Stimulated activated effector memory CD8-positive, alpha-beta T cell treated with anti-CD3 and anti-CD28 coated beads, Interleukin-12 subunit alpha, Interleukin-12 subunit beta, amount 100 ng/mL, for 72 hours (primary cell): ENCODE data around the gene CALY.
"Not testable (repeated sequence)": the region's sequence is repeated elsewhere in the genome, so short reads cannot be mapped to it uniquely, and the experiment has no call there.

Source experiments
- ATAC-seq: fragments of 150-1000 bp; cut with Tn5 transposase; 2 replicates; pipeline ENCODE4 v1.10.0; 2021
- DNase-seq, 2 donors: peaks; one replicate each; pipeline ENCODE4 v3.0.0; 2021 to 2022; ENCODE audit warnings: low spot score in 2 of 2
- H3K27ac Mint-ChIP-seq: one replicate; pipeline ENCODE4 v1.8.0; 2022; ENCODE audit warnings: mild to moderate bottlenecking, mixed read lengths
- H3K36me3 Mint-ChIP-seq: one replicate; pipeline ENCODE4 v1.8.0; 2022; ENCODE audit warnings: mild to moderate bottlenecking, mixed read lengths
- H3K4me1 Mint-ChIP-seq: one replicate; pipeline ENCODE4 v1.8.0; 2022; ENCODE audit warnings: mixed read lengths
- H3K4me3 Mint-ChIP-seq: one replicate; pipeline ENCODE4 v1.8.0; 2022; ENCODE audit warnings: mild to moderate bottlenecking, mixed read lengths
- H3K9me3 Mint-ChIP-seq: one replicate; pipeline ENCODE4 v1.8.0; 2022; ENCODE audit warnings: mixed read lengths

The CALY gene, protein sequence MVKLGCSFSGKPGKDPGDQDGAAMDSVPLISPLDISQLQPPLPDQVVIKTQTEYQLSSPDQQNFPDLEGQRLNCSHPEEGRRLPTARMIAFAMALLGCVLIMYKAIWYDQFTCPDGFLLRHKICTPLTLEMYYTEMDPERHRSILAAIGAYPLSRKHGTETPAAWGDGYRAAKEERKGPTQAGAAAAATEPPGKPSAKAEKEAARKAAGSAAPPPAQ

DNA sequence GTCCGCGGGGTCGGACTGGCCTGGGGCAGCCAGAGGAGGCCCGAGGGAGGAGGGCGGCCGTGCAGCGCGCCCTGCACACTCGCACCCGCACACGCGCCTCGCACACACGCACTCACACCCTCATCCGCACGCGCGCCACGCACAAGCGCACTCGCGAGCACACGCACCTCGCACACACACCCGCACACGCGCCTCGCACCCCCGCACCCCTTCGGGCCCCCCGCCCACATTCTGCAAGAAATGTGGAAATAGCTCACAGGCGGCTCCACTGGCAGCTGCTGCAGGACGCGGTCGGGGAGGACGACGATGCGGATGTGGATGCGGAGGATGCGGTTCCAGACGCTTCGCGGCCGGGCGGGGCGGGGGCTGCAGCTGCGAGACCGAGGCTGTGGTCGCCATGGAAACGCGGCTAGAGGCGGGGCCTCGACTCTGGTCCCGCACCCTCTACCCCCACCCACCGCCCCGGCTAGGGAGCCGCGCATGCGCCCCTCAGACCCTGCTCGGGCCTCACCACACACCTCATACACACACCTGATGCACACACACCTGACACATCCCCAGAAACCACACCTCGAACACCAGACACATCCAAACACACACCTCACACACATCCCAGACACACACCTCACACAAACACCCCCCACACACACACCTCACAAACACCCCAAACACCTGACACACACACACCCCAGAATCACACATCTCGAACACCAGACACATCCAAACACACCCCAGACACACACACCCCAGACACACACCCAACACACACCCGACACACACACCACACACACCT is at the start of gene CALY:
Gene CALY (minus strand): TSS at position 320 of the 793 bp plus-strand sequence. CDS start 7,907 bp downstream, outside the sequence.
- no peaks in the 10 kb centered on the region for H3K9me3 Mint-ChIP-seq
- H3K36me3 Mint-ChIP-seq = no peaks in the 10 kb centered on the region
- H3K4me1 Mint-ChIP-seq = peaks cover 7% of the 10 kb centered on the region
- DNase-seq (peak; percentile 34 to 72), ATAC-seq (peak; percentile 48)
- H3K4me3 Mint-ChIP-seq = no peak within 1 kb of the TSS
- H3K27ac Mint-ChIP-seq = no peak within 1 kb of the TSS

DNA sequence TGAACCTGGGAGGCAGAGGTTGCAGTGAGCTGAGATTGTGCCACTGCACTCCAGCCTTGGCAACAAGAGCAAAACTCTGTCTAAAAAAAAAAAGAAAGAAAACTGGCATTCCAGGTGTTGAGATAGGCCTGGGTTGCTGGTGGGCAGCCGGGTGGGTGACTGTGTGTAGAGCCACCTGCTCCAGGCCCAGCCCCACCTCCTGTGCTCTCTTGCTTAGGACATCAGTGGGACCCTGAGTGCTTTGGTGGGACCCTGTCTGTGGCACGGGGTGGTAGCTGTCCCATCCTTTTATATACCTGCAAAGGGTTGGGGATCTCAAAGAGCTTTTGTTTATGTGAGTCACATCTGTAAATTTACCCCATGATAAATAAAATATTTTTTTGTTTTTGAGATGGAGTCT is 48.5 kb upstream of the CALY start:
- no peak overlapping the region for H3K4me3 Mint-ChIP-seq
- no peak for DNase-seq
- H3K36me3 Mint-ChIP-seq = peaks cover 5% of the 10 kb centered on the region
- no peak for ATAC-seq
- no peaks in the 10 kb centered on the region for H3K9me3 Mint-ChIP-seq
- no peak overlapping the region for H3K27ac Mint-ChIP-seq
- peaks cover 17% of the 10 kb centered on the region for H3K4me1 Mint-ChIP-seq

DNA sequence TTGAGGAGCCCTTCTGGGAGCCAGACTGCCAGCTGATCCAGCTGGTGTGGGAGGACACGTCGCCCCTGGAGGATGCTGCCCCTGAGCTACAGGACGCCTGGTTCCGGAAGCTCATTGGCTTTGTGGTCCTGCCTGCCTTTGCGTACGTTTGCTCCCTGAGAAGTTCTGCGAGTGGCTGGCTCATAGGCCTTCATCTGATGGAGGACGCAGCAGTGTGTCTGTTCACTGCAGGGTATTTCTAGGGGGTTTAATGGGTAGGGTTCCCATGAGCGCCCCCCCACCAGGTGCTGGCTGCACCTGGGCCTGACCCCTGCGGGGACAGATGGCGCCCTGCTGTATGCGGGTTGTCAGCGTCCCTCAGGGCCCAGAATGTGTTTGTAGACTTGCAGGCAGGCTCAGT is 47.4 kb upstream of the CALY start:
- no peaks in the 10 kb centered on the region for H3K9me3 Mint-ChIP-seq
- no peak for ATAC-seq
- H3K4me3 Mint-ChIP-seq = no peak overlapping the region
- H3K27ac Mint-ChIP-seq = no peak overlapping the region
- H3K4me1 Mint-ChIP-seq = peaks cover 11% of the 10 kb centered on the region
- no peak for DNase-seq
- H3K36me3 Mint-ChIP-seq = peaks cover 5% of the 10 kb centered on the region

DNA sequence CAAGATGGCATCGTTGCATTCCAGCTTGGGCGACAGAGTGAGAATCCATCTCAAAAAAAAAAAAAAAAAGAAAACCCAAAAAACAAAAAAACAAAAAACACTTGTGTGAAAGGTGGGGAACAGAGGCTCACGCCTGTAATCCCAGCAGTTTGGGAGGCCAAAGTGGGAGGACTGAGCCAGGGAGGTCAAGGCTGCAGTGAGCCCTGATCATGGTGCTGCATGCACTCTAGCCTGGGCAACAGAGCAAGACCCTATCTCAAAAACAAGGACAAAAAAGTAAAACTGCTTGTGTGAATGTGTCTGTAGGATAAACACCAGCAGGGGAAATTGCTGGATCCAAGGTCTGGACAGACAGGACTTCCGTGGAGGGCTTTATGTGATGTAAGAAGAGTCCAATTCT is 46.9 kb upstream of the CALY start:
- H3K9me3 Mint-ChIP-seq = no peaks in the 10 kb centered on the region
- peaks cover 5% of the 10 kb centered on the region for H3K36me3 Mint-ChIP-seq

DNA sequence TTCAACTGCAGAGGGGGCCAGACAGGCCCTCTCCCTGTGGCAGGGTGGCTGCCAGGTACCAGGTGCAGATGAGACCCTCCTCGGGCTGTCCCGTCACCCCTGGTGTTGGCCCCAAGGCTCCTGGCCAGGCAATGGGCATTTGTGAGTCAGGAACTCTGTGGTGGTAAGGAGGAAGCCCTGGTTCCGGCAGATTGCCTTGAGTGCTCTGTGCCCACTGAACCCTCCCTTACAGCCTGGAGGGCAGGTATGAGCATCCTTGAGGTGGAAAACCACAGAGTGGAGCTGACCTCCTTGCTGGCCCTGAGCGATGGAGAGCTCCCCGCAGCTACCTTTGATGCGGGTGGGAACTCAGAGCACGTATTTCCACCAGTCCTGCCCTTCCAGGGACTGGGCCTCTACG is 44.3 kb upstream of the CALY start:
- H3K27ac Mint-ChIP-seq = no peak overlapping the region
- no peaks in the 10 kb centered on the region for H3K9me3 Mint-ChIP-seq
- ATAC-seq (no peak), DNase-seq (no peak)
- peaks cover 9% of the 10 kb centered on the region for H3K4me1 Mint-ChIP-seq
- H3K4me3 Mint-ChIP-seq = peak overlapping the region; percentile 69
- peaks cover 5% of the 10 kb centered on the region for H3K36me3 Mint-ChIP-seq

More for the DNA sequence above, 46.9 kb upstream of the CALY start:
- DNase-seq = no peak
- Mint-ChIP-seq H3K27ac (no peak overlapping the region), H3K4me3 (no peak overlapping the region), H3K4me1 (peaks cover 6% of the 10 kb centered on the region)
- no peak for ATAC-seq

DNA sequence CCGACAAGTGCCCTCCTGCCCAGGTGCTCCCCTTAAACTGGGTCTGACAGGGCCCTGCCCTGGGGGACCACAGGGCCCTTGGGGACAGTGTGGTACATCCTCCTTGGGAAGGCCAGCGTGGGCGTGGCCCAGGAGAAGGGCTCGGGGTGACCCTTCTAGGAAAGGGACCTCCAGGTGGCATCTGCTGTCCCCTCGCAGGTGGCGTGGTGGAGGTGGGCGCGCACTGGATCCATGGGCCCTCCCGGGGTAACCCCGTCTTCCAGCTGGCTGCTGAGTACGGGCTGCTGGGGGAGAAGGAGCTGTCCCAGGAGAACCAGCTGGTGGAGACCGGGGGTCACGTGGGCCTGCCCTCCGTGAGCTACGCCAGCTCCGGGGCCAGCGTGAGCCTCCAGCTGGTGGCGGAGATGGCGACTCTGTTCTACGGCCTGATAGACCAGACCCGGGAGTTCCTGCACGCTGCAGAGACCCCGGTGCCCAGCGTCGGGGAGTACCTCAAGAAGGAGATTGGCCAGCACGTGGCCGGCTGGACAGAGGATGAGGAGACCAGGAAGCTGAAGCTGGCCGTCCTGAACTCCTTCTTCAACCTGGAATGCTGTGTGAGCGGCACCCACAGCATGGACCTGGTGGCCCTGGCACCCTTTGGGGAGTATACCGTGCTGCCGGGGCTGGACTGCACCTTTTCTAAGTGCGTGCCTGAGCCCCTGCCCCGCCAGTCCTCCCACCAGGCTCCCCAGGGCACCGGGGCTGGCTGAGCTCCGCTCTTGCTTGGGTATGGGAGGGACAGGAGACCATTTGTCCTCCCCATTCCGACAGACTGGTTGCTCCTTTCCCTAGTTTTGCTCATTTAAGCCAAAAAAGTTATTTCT is 43.3 kb upstream of the CALY start:
- Mint-ChIP-seq H3K27ac (no peak overlapping the region), H3K4me3 (peak overlapping the region; percentile 69), H3K4me1 (peaks cover 9% of the 10 kb centered on the region), H3K36me3 (peaks cover 5% of the 10 kb centered on the region), H3K9me3 (no peaks in the 10 kb centered on the region)
- DNase-seq (no peak), ATAC-seq (no peak)

DNA sequence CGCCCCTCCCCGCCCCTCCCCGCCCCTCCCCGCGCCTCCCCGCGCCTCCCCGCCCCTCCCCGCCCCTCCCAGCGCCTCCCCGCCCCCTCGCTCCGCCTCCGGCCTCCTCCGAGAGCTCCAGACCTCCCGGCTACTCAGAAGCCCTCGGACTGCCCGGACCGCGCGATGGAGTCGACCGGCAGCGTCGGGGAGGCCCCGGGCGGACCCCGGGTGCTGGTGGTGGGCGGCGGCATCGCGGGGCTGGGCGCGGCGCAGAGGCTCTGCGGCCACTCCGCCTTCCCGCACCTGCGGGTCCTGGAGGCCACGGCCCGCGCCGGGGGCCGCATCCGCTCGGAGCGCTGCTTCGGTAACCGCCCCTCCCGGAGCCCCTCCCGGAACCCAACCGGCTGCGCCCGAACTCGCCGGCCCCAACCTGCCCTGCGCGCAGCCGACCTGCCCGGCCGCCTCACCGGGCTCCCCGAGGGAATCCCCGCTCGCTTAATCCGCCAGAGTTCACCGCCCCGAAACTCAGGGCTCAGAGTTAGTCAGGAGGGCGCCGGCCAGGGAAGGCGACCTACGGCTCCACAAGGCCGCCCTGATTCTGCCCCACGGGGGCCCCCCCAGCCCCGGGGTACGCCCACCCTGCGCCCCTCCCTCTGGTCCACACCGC is 42.6 kb upstream of the CALY start, which contains the start of gene PAOX:
Gene PAOX (plus strand): TSS at position 111 of the 649 bp plus-strand sequence. CDS start 55 bp downstream, at position 166.
- DNase-seq (peak; percentile 63 to 84), ATAC-seq (peak; percentile 81)
- H3K4me3 Mint-ChIP-seq = peak within 1 kb of the TSS; percentile 69
- H3K27ac Mint-ChIP-seq = no peak within 1 kb of the TSS
- peaks cover 9% of the 10 kb centered on the region for H3K4me1 Mint-ChIP-seq
- H3K9me3 Mint-ChIP-seq = no peaks in the 10 kb centered on the region
- H3K36me3 Mint-ChIP-seq = peaks cover 3% of the 10 kb centered on the region

DNA sequence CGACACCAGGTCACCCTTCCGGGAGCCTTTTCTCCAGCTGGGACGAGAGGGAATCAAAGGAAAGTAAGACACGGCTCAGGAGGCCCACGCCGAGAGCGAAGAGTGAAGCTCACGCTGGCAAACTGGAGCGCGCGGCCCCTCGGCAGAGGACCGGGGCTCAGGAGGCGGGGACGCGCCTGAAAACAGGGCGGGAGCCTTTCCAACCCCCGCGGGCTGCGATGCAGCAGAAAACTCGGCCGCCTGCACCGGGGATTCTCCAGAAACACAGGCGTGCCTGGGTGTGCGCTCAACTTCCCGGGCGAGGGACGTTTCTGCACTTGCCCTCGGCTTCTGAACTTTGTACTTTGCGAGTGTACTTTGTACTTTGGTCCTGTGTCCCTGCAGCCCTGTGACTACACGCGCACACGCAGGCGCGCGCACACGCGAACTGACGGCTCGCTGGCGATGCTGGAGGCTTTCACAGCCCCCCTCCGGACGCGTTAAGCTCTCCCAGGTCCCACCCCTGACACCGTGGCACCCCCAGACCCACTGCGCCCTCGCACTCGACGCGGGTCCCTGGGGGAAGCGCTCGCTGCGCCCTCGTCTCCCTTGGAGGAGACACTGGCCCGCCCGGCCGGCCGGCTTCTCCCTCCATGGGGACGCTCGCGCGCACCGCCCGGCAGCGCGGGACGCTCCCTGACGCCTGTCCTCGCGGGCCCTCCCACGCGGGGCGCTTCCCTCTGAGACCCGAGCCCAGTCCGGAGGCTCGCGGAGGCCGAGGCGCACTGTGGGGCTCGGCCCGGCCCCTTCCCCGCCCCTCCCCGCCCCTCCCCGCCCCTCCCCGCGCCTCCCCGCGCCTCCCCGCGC is 41.8 kb upstream of the CALY start:
- H3K9me3 Mint-ChIP-seq = no peaks in the 10 kb centered on the region
- H3K36me3 Mint-ChIP-seq = no peaks in the 10 kb centered on the region
- no peak overlapping the region for H3K27ac Mint-ChIP-seq
- peaks cover 15% of the 10 kb centered on the region for H3K4me1 Mint-ChIP-seq
- ATAC-seq (peak; percentile 70), DNase-seq (peak; percentile 67 to 86)
- peak overlapping the region; percentile 69 for H3K4me3 Mint-ChIP-seq

DNA sequence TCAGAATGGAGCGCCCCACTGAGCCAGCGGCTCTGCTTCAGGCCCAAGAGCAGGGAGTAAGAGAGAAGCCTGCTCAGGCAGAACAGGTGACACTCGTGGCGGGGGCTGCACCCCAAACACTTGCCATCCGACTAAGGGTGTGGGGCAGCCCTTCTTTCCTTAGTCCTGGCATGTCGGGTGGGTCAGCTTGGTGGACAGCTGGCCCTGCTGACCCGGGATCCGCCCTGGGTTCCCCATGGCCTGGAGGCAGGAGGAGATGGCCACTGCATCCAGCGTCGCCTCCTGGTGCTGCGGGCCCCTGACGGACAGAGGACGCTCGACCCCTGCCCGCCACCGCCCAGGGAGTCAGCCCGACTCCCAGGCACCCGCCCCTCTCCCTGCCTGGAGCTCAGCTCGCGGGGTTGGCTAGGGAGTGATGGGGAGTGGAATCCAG is 41.1 kb upstream of the CALY start:
- Mint-ChIP-seq H3K4me3 (peak overlapping the region; percentile 69), H3K36me3 (no peaks in the 10 kb centered on the region), H3K4me1 (peaks cover 15% of the 10 kb centered on the region), H3K27ac (no peak overlapping the region), H3K9me3 (no peaks in the 10 kb centered on the region)
- ATAC-seq (no peak), DNase-seq (no peak)

DNA sequence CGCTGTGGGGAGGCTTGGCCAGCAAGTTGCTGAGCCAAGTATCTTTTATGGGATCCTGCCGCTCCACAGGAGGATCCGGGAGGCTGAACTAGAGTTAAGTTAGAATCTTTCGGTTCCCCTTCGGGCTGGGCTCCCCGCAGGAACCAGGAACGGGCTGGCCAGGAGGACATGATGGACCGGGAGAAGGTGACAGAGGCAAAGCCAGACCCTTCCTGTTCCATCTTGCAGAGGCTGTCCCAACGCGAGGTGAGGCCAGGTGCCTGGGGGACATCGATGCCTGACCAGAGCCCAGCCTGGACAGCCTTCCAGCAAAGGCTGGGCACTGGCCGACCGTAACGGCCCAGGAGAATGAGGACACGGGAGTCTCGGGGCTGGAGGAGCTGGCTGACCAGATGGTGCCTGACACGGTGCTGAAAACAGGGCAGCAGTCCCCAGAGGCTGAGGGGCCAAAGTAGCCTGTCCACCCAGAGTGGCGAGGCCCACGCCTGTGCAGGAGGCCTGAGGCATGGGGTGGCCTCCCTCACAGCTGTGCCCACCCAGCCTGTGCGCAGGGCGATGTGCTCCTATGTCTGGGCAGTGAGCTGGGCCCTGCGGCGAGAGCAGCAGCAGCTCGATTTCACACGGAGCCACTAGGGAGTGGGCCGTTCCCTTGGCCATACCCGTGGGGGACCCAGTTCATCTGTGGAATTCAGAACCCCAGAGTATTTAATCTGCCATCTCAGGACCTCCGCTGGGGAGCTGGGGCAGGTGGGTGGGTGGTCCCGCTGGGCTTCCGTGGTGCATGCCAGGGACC is 40.5 kb upstream of the CALY start:
- H3K36me3 Mint-ChIP-seq = no peaks in the 10 kb centered on the region
- no peak for DNase-seq
- peak overlapping the region; percentile 29 for H3K27ac Mint-ChIP-seq
- ATAC-seq = no peak
- H3K4me1 Mint-ChIP-seq = peaks cover 16% of the 10 kb centered on the region
- no peaks in the 10 kb centered on the region for H3K9me3 Mint-ChIP-seq
- peak overlapping the region; percentile 69 for H3K4me3 Mint-ChIP-seq

DNA sequence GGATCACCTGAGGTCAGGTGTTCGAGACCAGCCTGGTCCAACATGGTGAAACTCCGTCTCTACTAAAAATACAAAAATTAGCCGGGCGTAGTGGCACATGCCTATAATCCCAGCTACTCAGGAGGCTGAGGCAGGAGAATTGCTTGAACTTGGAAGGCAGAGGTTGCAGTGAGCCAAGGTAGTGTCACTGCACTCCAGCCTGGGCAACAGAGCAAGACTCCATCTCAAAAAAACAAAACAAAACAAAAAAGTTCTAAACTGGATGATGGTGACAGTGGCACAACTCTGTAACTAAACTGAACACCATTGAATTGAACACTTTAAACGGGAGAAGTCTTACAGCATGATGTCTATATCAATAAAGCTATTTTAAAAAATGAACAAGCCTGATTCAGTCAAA is 39.5 kb upstream of the CALY start:
- H3K27ac Mint-ChIP-seq, H3K9me3 Mint-ChIP-seq, DNase-seq, H3K36me3 Mint-ChIP-seq, ATAC-seq: not testable (repeated sequence)
- peak overlapping the region; percentile 69 for H3K4me3 Mint-ChIP-seq
- peaks cover 21% of the 10 kb centered on the region for H3K4me1 Mint-ChIP-seq

DNA sequence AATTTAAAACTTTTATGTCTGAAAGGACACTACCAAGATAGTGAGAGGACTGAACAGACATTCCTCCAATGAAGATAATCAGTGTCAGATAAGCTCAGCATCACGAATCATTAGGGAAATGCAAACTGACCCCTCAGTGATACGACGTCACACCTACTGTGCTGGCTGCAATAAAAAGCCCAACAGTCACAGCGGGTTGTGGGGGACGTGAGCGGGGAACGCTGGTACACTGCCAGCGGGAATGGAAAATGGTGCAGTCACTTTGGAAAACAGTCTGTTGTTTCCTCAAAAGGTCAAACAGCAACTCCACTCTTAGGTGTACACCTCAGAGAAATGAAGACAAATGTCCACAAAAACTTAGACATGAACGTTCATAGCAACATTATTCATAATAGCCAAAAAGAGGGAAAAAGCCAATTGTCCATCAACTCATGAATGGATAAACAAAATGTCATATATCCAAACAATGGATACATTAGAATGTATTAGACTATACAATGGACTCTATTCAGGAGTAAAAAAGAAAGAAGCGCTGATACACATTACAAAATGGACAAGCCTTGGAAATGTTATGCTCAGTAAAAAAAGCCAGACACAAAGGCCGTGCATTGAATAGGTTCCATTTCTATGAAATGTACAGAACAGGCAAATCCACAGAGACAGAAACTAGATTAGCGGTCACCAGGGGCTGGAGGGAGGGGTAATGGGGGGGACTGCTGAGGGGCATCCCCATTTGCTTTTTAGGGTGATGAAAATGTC is 38.8 kb upstream of the CALY start:
- Mint-ChIP-seq H3K36me3 (peaks cover 4% of the 10 kb centered on the region), H3K4me1 (peaks cover 21% of the 10 kb centered on the region), H3K9me3 (no peaks in the 10 kb centered on the region), H3K27ac (no peak overlapping the region), H3K4me3 (peak overlapping the region; percentile 85)
- ATAC-seq = no peak
- no peak for DNase-seq
